Choroid plexus epithelial cell (primary cell): ENCODE measurements around the gene SCAANT1.
A peak's percentile ranks its signal among the peaks of the same experiment; 100 is the strongest.

Experiments used
- DNase-seq: peaks from one replicate; pipeline ENCODE4 v3.0.0-alpha.2; 2010; ENCODE audit warnings: low read depth
- H3K4me3 ChIP-seq: 2 replicates; pipeline ENCODE4 v1.5.1; 2011; ENCODE audit warnings: low read depth, mild to moderate bottlenecking, control low read depth, low read length, moderate library complexity
- TF ChIP-seq, protein P1 (sequence below): conservative IDR thresholded peaks from 2 replicates; pipeline ENCODE4 v1.5.1; 2011; ENCODE audit warnings: low read depth, mild to moderate bottlenecking, control low read depth, inconsistent platforms, low read length, moderate library complexity

SCAANT1 gene

DNA sequence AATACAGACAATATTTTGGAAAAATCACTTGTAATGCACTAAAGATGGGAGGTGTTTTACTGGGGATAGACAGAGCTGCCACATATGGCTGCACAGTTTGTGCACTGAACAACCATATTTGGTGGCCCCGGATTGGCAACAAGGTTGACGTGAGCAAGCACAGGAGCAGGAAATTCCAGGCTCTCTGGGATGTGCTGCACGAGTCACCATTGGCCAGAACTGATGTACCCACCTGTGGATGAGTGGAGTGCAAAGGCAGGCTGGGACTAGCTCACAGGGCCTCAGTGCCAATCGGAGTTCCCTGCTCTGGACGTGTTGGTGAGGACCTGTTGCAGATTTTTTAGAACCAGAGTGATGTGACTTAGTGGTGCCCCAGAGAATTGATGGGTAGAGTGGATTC is 42.0 kb upstream of the SCAANT1 start:
- TF ChIP-seq, protein P1, sequence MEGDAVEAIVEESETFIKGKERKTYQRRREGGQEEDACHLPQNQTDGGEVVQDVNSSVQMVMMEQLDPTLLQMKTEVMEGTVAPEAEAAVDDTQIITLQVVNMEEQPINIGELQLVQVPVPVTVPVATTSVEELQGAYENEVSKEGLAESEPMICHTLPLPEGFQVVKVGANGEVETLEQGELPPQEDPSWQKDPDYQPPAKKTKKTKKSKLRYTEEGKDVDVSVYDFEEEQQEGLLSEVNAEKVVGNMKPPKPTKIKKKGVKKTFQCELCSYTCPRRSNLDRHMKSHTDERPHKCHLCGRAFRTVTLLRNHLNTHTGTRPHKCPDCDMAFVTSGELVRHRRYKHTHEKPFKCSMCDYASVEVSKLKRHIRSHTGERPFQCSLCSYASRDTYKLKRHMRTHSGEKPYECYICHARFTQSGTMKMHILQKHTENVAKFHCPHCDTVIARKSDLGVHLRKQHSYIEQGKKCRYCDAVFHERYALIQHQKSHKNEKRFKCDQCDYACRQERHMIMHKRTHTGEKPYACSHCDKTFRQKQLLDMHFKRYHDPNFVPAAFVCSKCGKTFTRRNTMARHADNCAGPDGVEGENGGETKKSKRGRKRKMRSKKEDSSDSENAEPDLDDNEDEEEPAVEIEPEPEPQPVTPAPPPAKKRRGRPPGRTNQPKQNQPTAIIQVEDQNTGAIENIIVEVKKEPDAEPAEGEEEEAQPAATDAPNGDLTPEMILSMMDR, result no peak
- DNase-seq, result no peak

GRCh38 chr3:63952248-63952594 is 40.0 kb upstream of the SCAANT1 start:
- no peak for DNase-seq
- no peak overlapping the region for H3K4me3 ChIP-seq
- TF ChIP-seq, protein P1, result no peak

More for the DNA sequence above, 42.0 kb upstream of the SCAANT1 start:
- H3K4me3 ChIP-seq, result no peak overlapping the region

- TF ChIP-seq, protein P1, result no peak
- no peak for DNase-seq
- H3K4me3 ChIP-seq, result no peak overlapping the region
These were observed 39.5 kb upstream of the SCAANT1 start for GRCh38 chr3:63951492-63952247.

DNA sequence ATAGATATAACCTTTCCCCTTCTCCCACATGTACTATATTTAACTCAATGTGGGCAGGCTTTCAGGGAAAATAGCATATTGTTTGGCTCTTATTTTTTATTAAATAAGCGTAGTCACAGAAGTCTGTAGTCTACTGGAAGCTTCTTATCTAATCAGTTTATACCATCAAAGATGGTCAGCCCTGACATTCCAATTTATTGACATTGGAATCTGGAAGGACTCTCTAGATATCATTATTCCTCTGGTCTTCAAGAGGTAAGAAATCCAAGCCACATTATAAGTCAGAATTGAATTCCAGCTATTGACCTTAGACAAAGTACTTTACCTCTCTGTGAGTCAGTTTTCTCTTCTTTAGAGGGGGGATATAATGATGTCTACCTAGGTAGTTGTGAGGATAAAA is 38.5 kb upstream of the SCAANT1 start:
- DNase-seq, result no peak
- no peak overlapping the region for H3K4me3 ChIP-seq
- TF ChIP-seq, protein P1, result no peak

DNA sequence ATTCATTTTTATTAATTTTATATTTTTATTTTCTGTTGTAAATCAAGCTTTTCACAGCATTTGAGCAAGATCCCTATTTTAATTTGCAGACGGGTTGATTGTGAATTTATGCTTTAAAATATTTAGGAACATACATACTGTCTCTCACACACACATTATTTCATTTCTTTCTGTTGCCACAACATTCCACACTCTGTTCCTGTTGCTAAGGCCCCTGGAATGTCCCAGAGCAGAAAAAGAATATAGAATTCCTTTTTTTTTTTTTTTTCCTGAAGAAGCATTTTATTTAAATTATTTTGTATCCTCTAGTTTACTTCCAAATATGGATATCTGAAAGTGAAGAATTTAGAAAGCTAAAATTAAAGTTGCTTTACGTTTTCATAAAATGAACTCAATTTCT is 36.8 kb upstream of the SCAANT1 start:
- H3K4me3 ChIP-seq, result no peak overlapping the region
- TF ChIP-seq, protein P1, result no peak
- peak; percentile 84 for DNase-seq

DNA sequence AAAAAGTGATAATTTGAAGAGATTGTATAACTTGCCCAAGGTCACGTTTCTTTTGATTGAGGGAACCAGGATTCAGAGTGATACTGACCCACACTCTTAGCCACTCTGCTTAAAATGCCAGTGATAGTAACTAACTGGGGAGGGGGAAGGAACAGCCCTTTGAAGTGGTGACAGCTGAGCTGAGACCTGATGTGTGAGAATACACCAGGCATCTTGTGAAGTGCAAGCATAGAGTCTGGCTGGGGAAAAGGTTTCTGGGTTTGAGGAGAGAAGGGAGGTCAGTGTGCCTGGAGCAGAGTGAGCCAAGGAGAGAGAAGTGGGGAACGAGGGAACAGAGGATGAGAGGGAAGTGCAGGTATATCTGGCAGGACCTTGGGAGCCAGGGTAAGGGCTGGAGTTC is 35.4 kb upstream of the SCAANT1 start:
- H3K4me3 ChIP-seq, result no peak overlapping the region
- TF ChIP-seq, protein P1, result no peak
- no peak for DNase-seq

DNA sequence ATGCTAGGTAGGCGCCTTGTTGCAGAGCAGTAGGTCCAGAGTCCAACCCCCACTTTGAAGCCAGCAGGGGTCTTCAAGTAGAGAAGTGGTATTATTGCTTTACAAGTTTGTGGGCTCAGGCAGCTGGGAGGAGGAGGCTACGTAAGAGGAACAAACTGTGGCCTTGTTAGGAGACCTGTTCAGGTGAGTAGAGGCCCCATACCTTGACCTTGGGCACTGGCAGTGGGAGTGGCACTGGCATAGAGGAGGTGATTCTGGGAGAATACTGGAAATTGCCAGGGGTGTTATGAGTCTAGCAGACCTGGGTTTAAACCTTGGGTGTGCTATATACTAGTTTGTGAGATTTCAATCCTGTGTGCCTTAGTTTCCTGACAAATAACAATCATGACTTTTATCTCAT is 34.6 kb upstream of the SCAANT1 start:
- TF ChIP-seq, protein P1, result no peak
- H3K4me3 ChIP-seq, result no peak overlapping the region
- DNase-seq, result no peak
